Astrocyte (in vitro differentiated cells and primary cell): ENCODE data around the gene OR2A25. TPM values are rescaled to one million over a fixed set of nuclear protein-coding genes. Genes with fewer than 3 reads are reported as not detected.

Experiments
- DNase-seq: peaks from one replicate; pipeline ENCODE4 v3.0.0-alpha.2; 2010; ENCODE audit warnings: low read depth
- FAIRE-seq: peaks from 2 replicates; lab custom pipeline; 2011; peaks lifted over from hg19 to GRCh38; lab: Jason Lieb, UNC
- H2AFZ ChIP-seq: 2 replicates; pipeline ENCODE4 v1.6.0; 2012; ENCODE audit warnings: low read depth, low read length, inconsistent platforms
- H3K27ac ChIP-seq: 2 replicates; pipeline ENCODE4 v1.5.1; 2011; ENCODE audit warnings: low read depth, low read length, inconsistent platforms
- H3K27me3 ChIP-seq: 2 replicates; pipeline ENCODE4 v1.6.0; 2011; ENCODE audit warnings: low read length, inconsistent platforms; ENCODE audit not compliant: insufficient read depth
- H3K36me3 ChIP-seq: 2 replicates; pipeline ENCODE4 v1.5.1; 2011; ENCODE audit warnings: low read length, inconsistent platforms; ENCODE audit not compliant: insufficient read depth
- H3K4me1 ChIP-seq: 2 replicates; pipeline ENCODE4 v1.5.1; 2011; ENCODE audit warnings: low read length, inconsistent platforms; ENCODE audit not compliant: insufficient read depth
- H3K4me2 ChIP-seq: 2 replicates; pipeline ENCODE4 v1.6.0; 2012; ENCODE audit warnings: low read length, inconsistent platforms
- H3K4me3 ChIP-seq: 2 replicates; pipeline ENCODE4 v1.5.1; 2011; ENCODE audit warnings: low read depth, mild to moderate bottlenecking, low read length, inconsistent platforms; ENCODE audit not compliant: insufficient read depth
- H3K79me2 ChIP-seq: 2 replicates; pipeline ENCODE4 v1.6.0; 2012; ENCODE audit warnings: mild to moderate bottlenecking, low read length, inconsistent platforms; ENCODE audit not compliant: insufficient read depth
- H3K9ac ChIP-seq: 2 replicates; pipeline ENCODE4 v1.6.0; 2012; ENCODE audit warnings: mild to moderate bottlenecking, low read length, inconsistent platforms
- H3K9me3 ChIP-seq: 2 replicates; pipeline ENCODE4 v1.5.1; 2012; ENCODE audit warnings: low read depth, mild to moderate bottlenecking, low read length, inconsistent platforms; ENCODE audit not compliant: insufficient read depth
- H4K20me1 ChIP-seq: 2 replicates; pipeline ENCODE4 v1.6.0; 2012; ENCODE audit warnings: low read length, inconsistent platforms; ENCODE audit not compliant: insufficient read depth
- H3K27ac Mint-ChIP-seq: one replicate; pipeline ENCODE4 v1.8.0; 2021; ENCODE audit warnings: mild to moderate bottlenecking, mixed read lengths; ENCODE audit not compliant: unreplicated experiment
- H3K27me3 Mint-ChIP-seq: one replicate; pipeline ENCODE4 v1.8.0; 2021; ENCODE audit warnings: low read depth, mixed read lengths; ENCODE audit not compliant: unreplicated experiment
- H3K36me3 Mint-ChIP-seq: one replicate; pipeline ENCODE4 v1.8.0; 2021; ENCODE audit warnings: low read depth, mixed read lengths; ENCODE audit not compliant: unreplicated experiment
- H3K4me1 Mint-ChIP-seq: one replicate; pipeline ENCODE4 v1.8.0; 2021; ENCODE audit warnings: low read depth, mixed read lengths; ENCODE audit not compliant: unreplicated experiment
- H3K4me3 Mint-ChIP-seq: one replicate; pipeline ENCODE4 v1.8.0; 2021; ENCODE audit warnings: mild to moderate bottlenecking, moderate library complexity, mixed read lengths; ENCODE audit not compliant: unreplicated experiment
- H3K9me3 Mint-ChIP-seq: one replicate; pipeline ENCODE4 v1.8.0; 2021; ENCODE audit warnings: mild to moderate bottlenecking, mixed read lengths; ENCODE audit not compliant: unreplicated experiment
- EZH2 ChIP-seq: IDR thresholded peaks from 2 replicates; pipeline ENCODE4 v1.6.1; 2012; ENCODE audit warnings: mild to moderate bottlenecking, low read length, inconsistent platforms; ENCODE audit not compliant: insufficient read depth
- total RNA-seq: library from RNA; stranded (reverse); gene quantifications from 2 replicates; pipeline ENCODE4 v1.2.1, GENCODE V29; 2021
- TF ChIP-seq, protein P1 (sequence below): IDR thresholded peaks from 2 replicates; pipeline ENCODE4 v1.5.1; 2011; ENCODE audit warnings: low read depth, mild to moderate bottlenecking, inconsistent platforms, low read length, moderate library complexity; ENCODE audit not compliant: insufficient read depth

Gene OR2A25
- total RNA-seq, 1 donor from 2014 or later = not detected

DNA sequence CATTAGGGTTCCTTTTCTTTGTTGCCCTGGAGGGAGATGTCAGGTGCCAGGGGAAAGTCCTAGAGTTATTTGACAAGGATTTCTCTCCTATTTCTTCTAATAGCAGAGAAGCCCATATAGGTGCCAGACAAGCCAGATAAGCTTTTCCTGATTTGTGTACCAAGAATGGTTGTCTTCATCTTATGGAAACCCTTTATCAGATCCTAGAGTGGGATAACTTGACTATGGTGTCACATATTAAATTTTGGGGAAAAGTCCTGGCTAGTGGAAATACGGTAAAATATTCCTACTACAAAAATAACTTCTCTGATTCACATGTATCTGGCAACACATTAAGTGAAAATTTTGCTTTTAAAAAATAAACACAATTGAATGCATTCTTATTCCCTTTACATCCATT lies 17.6 kb downstream of the OR2A25 start:
- peaks cover 5% of the 10 kb centered on the region for H3K27me3 Mint-ChIP-seq
- H3K79me2 ChIP-seq = no peaks in the 10 kb centered on the region
- no peaks in the 10 kb centered on the region for H4K20me1 ChIP-seq
- no peaks in the 10 kb centered on the region for H3K27me3 ChIP-seq
- no peaks in the 10 kb centered on the region for H3K36me3 ChIP-seq
- H3K9me3 Mint-ChIP-seq = no peaks in the 10 kb centered on the region
- H3K4me2 ChIP-seq = no peak overlapping the region
- H3K36me3 Mint-ChIP-seq = no peaks in the 10 kb centered on the region
- no peak overlapping the region for H3K27ac ChIP-seq
- H2AFZ ChIP-seq = no peak overlapping the region
- no peaks in the 10 kb centered on the region for H3K9me3 ChIP-seq
- H3K27ac Mint-ChIP-seq = no peak overlapping the region
- TF ChIP-seq, protein P1, sequence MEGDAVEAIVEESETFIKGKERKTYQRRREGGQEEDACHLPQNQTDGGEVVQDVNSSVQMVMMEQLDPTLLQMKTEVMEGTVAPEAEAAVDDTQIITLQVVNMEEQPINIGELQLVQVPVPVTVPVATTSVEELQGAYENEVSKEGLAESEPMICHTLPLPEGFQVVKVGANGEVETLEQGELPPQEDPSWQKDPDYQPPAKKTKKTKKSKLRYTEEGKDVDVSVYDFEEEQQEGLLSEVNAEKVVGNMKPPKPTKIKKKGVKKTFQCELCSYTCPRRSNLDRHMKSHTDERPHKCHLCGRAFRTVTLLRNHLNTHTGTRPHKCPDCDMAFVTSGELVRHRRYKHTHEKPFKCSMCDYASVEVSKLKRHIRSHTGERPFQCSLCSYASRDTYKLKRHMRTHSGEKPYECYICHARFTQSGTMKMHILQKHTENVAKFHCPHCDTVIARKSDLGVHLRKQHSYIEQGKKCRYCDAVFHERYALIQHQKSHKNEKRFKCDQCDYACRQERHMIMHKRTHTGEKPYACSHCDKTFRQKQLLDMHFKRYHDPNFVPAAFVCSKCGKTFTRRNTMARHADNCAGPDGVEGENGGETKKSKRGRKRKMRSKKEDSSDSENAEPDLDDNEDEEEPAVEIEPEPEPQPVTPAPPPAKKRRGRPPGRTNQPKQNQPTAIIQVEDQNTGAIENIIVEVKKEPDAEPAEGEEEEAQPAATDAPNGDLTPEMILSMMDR = no peak
- TF ChIP-seq EZH2 = no peak
- no peak overlapping the region for H3K4me3 ChIP-seq
- no peak overlapping the region for H3K4me3 Mint-ChIP-seq
- DNase-seq = no peak
- no peak overlapping the region for H3K9ac ChIP-seq
- H3K4me1 ChIP-seq = no peaks in the 10 kb centered on the region
- FAIRE-seq = no peak
- H3K4me1 Mint-ChIP-seq = no peaks in the 10 kb centered on the region

DNA sequence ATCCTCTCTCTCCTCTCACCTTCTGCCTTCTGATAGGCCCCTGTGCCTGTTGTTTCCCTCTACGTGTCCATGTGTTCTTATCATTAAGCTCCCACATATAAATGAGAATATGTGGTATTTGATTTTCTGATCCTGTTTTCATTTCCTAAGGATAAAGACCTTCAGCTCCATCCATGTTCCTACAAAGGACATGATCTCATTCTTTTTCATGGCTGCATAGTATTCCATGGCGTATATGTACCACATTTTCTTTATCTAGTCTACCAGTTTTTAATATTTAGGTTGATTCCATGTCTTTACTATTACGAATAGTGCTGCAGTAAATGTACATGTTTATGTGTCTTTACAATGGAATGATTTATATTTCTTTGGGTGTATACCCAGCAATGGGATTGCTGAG lies 21.1 kb downstream of the OR2A25 start:
- no peaks in the 10 kb centered on the region for H3K79me2 ChIP-seq
- no peak overlapping the region for H3K4me2 ChIP-seq
- FAIRE-seq = no peak
- H3K9ac ChIP-seq = no peak overlapping the region
- H3K9me3 Mint-ChIP-seq = no peaks in the 10 kb centered on the region
- H3K36me3 ChIP-seq = no peaks in the 10 kb centered on the region
- DNase-seq = no peak
- no peak overlapping the region for H3K4me3 ChIP-seq
- no peaks in the 10 kb centered on the region for H3K4me1 Mint-ChIP-seq
- TF ChIP-seq, protein P1 = no peak
- TF ChIP-seq EZH2 = no peak
- no peak overlapping the region for H2AFZ ChIP-seq
- no peak overlapping the region for H3K27ac ChIP-seq
- no peak overlapping the region for H3K27ac Mint-ChIP-seq
- H3K27me3 Mint-ChIP-seq = peaks cover 5% of the 10 kb centered on the region
- no peaks in the 10 kb centered on the region for H3K27me3 ChIP-seq
- no peak overlapping the region for H3K4me3 Mint-ChIP-seq
- no peaks in the 10 kb centered on the region for H3K9me3 ChIP-seq
- no peaks in the 10 kb centered on the region for H4K20me1 ChIP-seq
- H3K36me3 Mint-ChIP-seq = no peaks in the 10 kb centered on the region
- H3K4me1 ChIP-seq = no peaks in the 10 kb centered on the region

DNA sequence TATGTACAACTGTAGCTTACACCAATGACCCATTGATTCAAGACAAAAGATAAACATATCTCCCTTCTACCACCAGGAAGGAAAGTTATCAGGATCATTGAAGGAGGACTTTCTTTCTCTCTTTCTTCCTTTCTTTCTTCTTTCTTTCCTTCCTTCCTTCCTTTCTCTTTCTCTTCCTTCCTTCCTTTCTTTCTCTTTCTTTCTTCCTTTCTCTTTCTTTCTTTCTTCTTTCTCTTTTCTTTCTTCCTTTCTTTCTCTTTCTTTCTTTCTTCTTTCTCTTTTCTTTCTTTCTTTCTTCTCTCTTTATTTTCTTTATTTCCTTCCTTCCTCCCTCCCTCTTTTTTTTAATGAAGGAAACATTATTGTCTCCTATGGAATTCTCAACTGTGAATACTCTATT lies 29.2 kb downstream of the OR2A25 start:
- no peak for FAIRE-seq
- Histone ChIP-seq H3K4me1 (no peaks in the 10 kb centered on the region), H4K20me1 (no peaks in the 10 kb centered on the region), H3K4me3 (no peak overlapping the region), H3K79me2 (no peaks in the 10 kb centered on the region), H3K27me3 (no peaks in the 10 kb centered on the region), H2AFZ (no peak overlapping the region), H3K36me3 (no peaks in the 10 kb centered on the region), H3K9me3 (no peaks in the 10 kb centered on the region), H3K4me2 (no peak overlapping the region), H3K9ac (no peak overlapping the region), H3K27ac (no peak overlapping the region)
- no peak overlapping the region for H3K4me3 Mint-ChIP-seq
- no peaks in the 10 kb centered on the region for H3K9me3 Mint-ChIP-seq
- H3K4me1 Mint-ChIP-seq = no peaks in the 10 kb centered on the region
- H3K27me3 Mint-ChIP-seq = no peaks in the 10 kb centered on the region
- TF ChIP-seq, protein P1 = no peak
- no peak for TF ChIP-seq EZH2
- no peak overlapping the region for H3K27ac Mint-ChIP-seq
- H3K36me3 Mint-ChIP-seq = no peaks in the 10 kb centered on the region
- DNase-seq = no peak
